Brain microvascular endothelial cell (primary cell): ENCODE results near the gene CRBN.

Source experiments
- DNase-seq: peaks from one replicate; pipeline ENCODE4 v3.0.0-alpha.2; 2020
- H3K27ac ChIP-seq: fragments of 250-450 bp; sonication (Bioruptor Pico); 2 replicates; pipeline ENCODE4 v1.5.1; 2020; ENCODE audit warnings: mild to moderate bottlenecking, moderate library complexity
- H3K27me3 ChIP-seq: fragments of 250-450 bp; sonication (Bioruptor Pico); replicated peaks from 2 replicates; pipeline ENCODE4 v1.5.1; 2020; ENCODE audit warnings: mild to moderate bottlenecking
- H3K36me3 ChIP-seq: fragments of 250-450 bp; sonication (Bioruptor Pico); replicated peaks from 2 replicates; pipeline ENCODE4 v1.5.1; 2020; ENCODE audit warnings: mild to moderate bottlenecking
- H3K4me3 ChIP-seq: 2 replicates; pipeline ENCODE4 v1.5.1; 2011; ENCODE audit warnings: low read depth, mild to moderate bottlenecking, control low read depth, low read length, moderate library complexity
- CTCF ChIP-seq: IDR thresholded peaks from 2 replicates; pipeline ENCODE4 v1.5.1; 2011; ENCODE audit warnings: low read depth, mild to moderate bottlenecking, moderate library complexity, low read length, control low read depth, inconsistent platforms; ENCODE audit errors: missing control alignments
- in situ Hi-C: cut with HindIII; loops from 2 replicates; pipeline ENCODE4 v1.10.0; 2017; ENCODE audit warnings: low sequenced_read_pairs, low pct_ligation_motif_present

Gene CRBN

GRCh38 chr3:3154879-3155610, 24.4 kb downstream of the CRBN start:
- in situ Hi-C loops = no loop called here
- TF ChIP-seq CTCF = no peak
- no peaks in the 10 kb centered on the region for H3K27me3 ChIP-seq
- no peak overlapping the region for H3K4me3 ChIP-seq
- no peak overlapping the region for H3K27ac ChIP-seq
- DNase-seq = no peak
- peaks cover 30% of the 10 kb centered on the region for H3K36me3 ChIP-seq

- no peak overlapping the region for H3K27ac ChIP-seq
- in situ Hi-C loops = no loop called here
- H3K4me3 ChIP-seq = no peak overlapping the region
- no peak for TF ChIP-seq CTCF
- no peak for DNase-seq
- no peaks in the 10 kb centered on the region for H3K27me3 ChIP-seq
- peaks cover 59% of the 10 kb centered on the region for H3K36me3 ChIP-seq
Measured at GRCh38 chr3:3151513-3151912, 28.0 kb downstream of the CRBN start.

GRCh38 chr3:3149560-3149959, 29.9 kb downstream of the CRBN start:
- DNase-seq = no peak
- no peak overlapping the region for H3K4me3 ChIP-seq
- no peaks in the 10 kb centered on the region for H3K27me3 ChIP-seq
- no peak for TF ChIP-seq CTCF
- in situ Hi-C loops = no loop called here
- no peak overlapping the region for H3K27ac ChIP-seq
- peaks cover 61% of the 10 kb centered on the region for H3K36me3 ChIP-seq

- no peak for TF ChIP-seq CTCF
- Histone ChIP-seq H3K4me3 (no peak overlapping the region), H3K27ac (no peak overlapping the region), H3K36me3 (peaks cover 71% of the 10 kb centered on the region), H3K27me3 (no peaks in the 10 kb centered on the region)
- in situ Hi-C loops = no loop called here
- DNase-seq = peak; percentile 24
Measured at GRCh38 chr3:3145831-3146230, 33.7 kb downstream of the CRBN start.

- no peak for DNase-seq
- H3K27ac ChIP-seq = no peak overlapping the region
- H3K27me3 ChIP-seq = no peaks in the 10 kb centered on the region
- in situ Hi-C loops = no loop called here
- H3K36me3 ChIP-seq = peaks cover 56% of the 10 kb centered on the region
- TF ChIP-seq CTCF = no peak
- no peak overlapping the region for H3K4me3 ChIP-seq
Measured at GRCh38 chr3:3141939-3142338, 37.6 kb downstream of the CRBN start.

GRCh38 chr3:3137526-3137925, 42.0 kb downstream of the CRBN start:
- H3K27ac ChIP-seq = no peak overlapping the region
- no peak for TF ChIP-seq CTCF
- H3K36me3 ChIP-seq = peaks cover 36% of the 10 kb centered on the region
- no peak for DNase-seq
- H3K27me3 ChIP-seq = no peaks in the 10 kb centered on the region
- H3K4me3 ChIP-seq = no peak overlapping the region
- in situ Hi-C loops = no loop called here
